ENCODE data around the gene PCYOX1L.

Gene PCYOX1L

GRCh38 chr5:149372076-149372795 is 14.4 kb downstream of the PCYOX1L start:
- no peaks in the 10 kb centered on the region for H3K27me3 ChIP-seq
- H3K27ac ChIP-seq: no peak overlapping the region
- no peaks in the 10 kb centered on the region for H3K36me3 ChIP-seq
- H3K4me3 ChIP-seq (ENCODE audit: low read depth in 1 of 2, low read length in 1 of 2): no peak overlapping the region
- H3K4me1 ChIP-seq (ENCODE audit: control insufficient read depth in 1 of 2, insufficient read depth in 1 of 2, low read depth in 1 of 2, low read length in 1 of 2): peaks cover 5% of the 10 kb centered on the region in 2 experiments
- H3K9me3 ChIP-seq: no peaks in the 10 kb centered on the region
- TF ChIP-seq, protein P1, sequence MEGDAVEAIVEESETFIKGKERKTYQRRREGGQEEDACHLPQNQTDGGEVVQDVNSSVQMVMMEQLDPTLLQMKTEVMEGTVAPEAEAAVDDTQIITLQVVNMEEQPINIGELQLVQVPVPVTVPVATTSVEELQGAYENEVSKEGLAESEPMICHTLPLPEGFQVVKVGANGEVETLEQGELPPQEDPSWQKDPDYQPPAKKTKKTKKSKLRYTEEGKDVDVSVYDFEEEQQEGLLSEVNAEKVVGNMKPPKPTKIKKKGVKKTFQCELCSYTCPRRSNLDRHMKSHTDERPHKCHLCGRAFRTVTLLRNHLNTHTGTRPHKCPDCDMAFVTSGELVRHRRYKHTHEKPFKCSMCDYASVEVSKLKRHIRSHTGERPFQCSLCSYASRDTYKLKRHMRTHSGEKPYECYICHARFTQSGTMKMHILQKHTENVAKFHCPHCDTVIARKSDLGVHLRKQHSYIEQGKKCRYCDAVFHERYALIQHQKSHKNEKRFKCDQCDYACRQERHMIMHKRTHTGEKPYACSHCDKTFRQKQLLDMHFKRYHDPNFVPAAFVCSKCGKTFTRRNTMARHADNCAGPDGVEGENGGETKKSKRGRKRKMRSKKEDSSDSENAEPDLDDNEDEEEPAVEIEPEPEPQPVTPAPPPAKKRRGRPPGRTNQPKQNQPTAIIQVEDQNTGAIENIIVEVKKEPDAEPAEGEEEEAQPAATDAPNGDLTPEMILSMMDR (IDR thresholded peaks at IDR 0.05): no peak

DNA sequence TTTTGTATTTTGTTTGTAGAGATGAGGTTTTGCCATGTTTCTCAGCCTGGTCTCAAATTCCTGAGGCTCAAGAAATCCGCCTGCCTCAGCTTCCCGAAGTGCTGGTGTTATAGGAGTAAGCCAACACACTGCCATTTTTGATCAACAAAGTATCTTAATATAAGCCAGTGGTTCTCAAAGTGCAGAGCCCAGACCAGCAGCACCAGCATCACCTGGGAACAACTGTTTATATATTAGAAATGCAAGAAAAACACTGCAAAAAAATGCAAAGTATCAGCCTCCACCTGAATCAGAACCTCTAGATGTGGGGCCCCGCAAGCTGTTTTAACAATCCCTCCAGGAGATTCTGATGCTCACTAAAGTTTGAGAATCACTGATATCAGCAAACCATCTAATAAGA is 15.1 kb downstream of the PCYOX1L start:
- Histone ChIP-seq H3K4me1 (ENCODE audit: control insufficient read depth in 1 of 2, insufficient read depth in 1 of 2, low read depth in 1 of 2, low read length in 1 of 2) (no peaks in the 10 kb centered on the region), H3K36me3 (no peaks in the 10 kb centered on the region), H3K27ac (no peak overlapping the region), H3K27me3 (no peaks in the 10 kb centered on the region), H3K4me3 (ENCODE audit: low read depth in 1 of 2, low read length in 1 of 2) (no peak overlapping the region), H3K9me3 (no peaks in the 10 kb centered on the region)
- TF ChIP-seq, protein P1 (IDR thresholded peaks at IDR 0.05): no peak

GRCh38 chr5:149374303-149374702 is 16.5 kb downstream of the PCYOX1L start:
- Histone ChIP-seq H3K36me3 (no peaks in the 10 kb centered on the region), H3K4me3 (ENCODE audit: low read depth in 1 of 2, low read length in 1 of 2) (no peak overlapping the region), H3K9me3 (no peaks in the 10 kb centered on the region), H3K4me1 (ENCODE audit: control insufficient read depth in 1 of 2, insufficient read depth in 1 of 2, low read depth in 1 of 2, low read length in 1 of 2) (no peaks in the 10 kb centered on the region), H3K27ac (no peak overlapping the region), H3K27me3 (no peaks in the 10 kb centered on the region)
- TF ChIP-seq, protein P1 (IDR thresholded peaks at IDR 0.05): no peak

- no peaks in the 10 kb centered on the region for H3K27me3 ChIP-seq
- H3K36me3 ChIP-seq: no peaks in the 10 kb centered on the region
- H3K9me3 ChIP-seq: no peaks in the 10 kb centered on the region
- H3K27ac ChIP-seq: no peak overlapping the region
- TF ChIP-seq, protein P1 (IDR thresholded peaks at IDR 0.05): no peak
- H3K4me1 ChIP-seq (ENCODE audit: control insufficient read depth in 1 of 2, insufficient read depth in 1 of 2, low read depth in 1 of 2, low read length in 1 of 2): no peaks in the 10 kb centered on the region
- no peak overlapping the region for H3K4me3 ChIP-seq (ENCODE audit: low read depth in 1 of 2, low read length in 1 of 2)
These were observed 17.0 kb downstream of the PCYOX1L start for GRCh38 chr5:149374801-149375200.

- H3K9me3 ChIP-seq: no peaks in the 10 kb centered on the region
- H3K4me1 ChIP-seq (ENCODE audit: control insufficient read depth in 1 of 2, insufficient read depth in 1 of 2, low read depth in 1 of 2, low read length in 1 of 2): no peaks in the 10 kb centered on the region
- H3K27ac ChIP-seq: no peak overlapping the region
- TF ChIP-seq, protein P1 (IDR thresholded peaks at IDR 0.05): no peak
- H3K36me3 ChIP-seq: no peaks in the 10 kb centered on the region
- no peaks in the 10 kb centered on the region for H3K27me3 ChIP-seq
- H3K4me3 ChIP-seq (ENCODE audit: low read depth in 1 of 2, low read length in 1 of 2): no peak overlapping the region
These were observed 17.6 kb downstream of the PCYOX1L start for GRCh38 chr5:149375434-149375833.

Measured in neutrophil (primary cell).